ENCODE results near the gene MYBPHL. TPM values are rescaled to one million over a fixed set of nuclear protein-coding genes. Genes with fewer than 3 reads are reported as not detected.

The MYBPHL gene
- total and polyA plus RNA-seq, 2 of the 13 experiments (the other 11 are each of a cell fraction or from before 2014, with no cell fraction given) = 3.7 to 3.8 TPM

GRCh38 chr1:109274533-109275476 lies 32.0 kb downstream of the MYBPHL start (continued):
- TF ChIP-seq FIP1L1 (IDR thresholded peaks at IDR 0.05; ENCODE audit: borderline replicate concordance, insufficient read depth, low read depth, low read length) (no peak), BHLHE40 (IDR thresholded peaks at IDR 0.05; ENCODE audit: low read length) (no peak), ZNF260 (CRISPR knock-in tag; IDR thresholded peaks at IDR 0.05; ENCODE audit: borderline replicate concordance, low read depth) (no peak), NR3C1 (CRISPR knock-in tag; IDR thresholded peaks at IDR 0.05) (no peak), MEF2D (CRISPR knock-in tag; IDR thresholded peaks at IDR 0.05) (0 out of 2 replicates have a peak, but pooled peaks have one; percentile 34), KMT2A (CRISPR knock-in tag; IDR thresholded peaks at IDR 0.05) (peak; percentile 42; the same call in 1 of the 2 replicates), TAF15 (IDR thresholded peaks at IDR 0.05; ENCODE audit: low read depth, low read length, poor library complexity, severe bottlenecking) (no peak), MEIS2 (CRISPR knock-in tag; IDR thresholded peaks at IDR 0.05) (peak; percentile 62; the same call in 1 of the 2 replicates), RBM39 (IDR thresholded peaks at IDR 0.05; ENCODE audit: low read depth, low read length, poor library complexity, severe bottlenecking) (peak; percentile 75), LCORL (IDR thresholded peaks at IDR 0.05) (no peak; the same call in 1 of the 2 replicates), LCORL (CRISPR knock-in tag; IDR thresholded peaks at IDR 0.05) (peak; percentile 99), MLLT10 (CRISPR knock-in tag; IDR thresholded peaks at IDR 0.05) (no peak), ZNF616 (CRISPR knock-in tag; IDR thresholded peaks at IDR 0.05; ENCODE audit: low read depth) (peak; percentile 40; the same call in 1 of the 2 replicates), MLX (CRISPR knock-in tag; IDR thresholded peaks at IDR 0.05) (peak; percentile 57; the same call in 1 of the 2 replicates), ZBTB10 (CRISPR knock-in tag; IDR thresholded peaks at IDR 0.05; ENCODE audit: borderline replicate concordance) (peak; percentile 88; the same call in 1 of the 2 replicates), THAP7 (CRISPR knock-in tag; IDR thresholded peaks at IDR 0.05) (no peak), GATAD2A (CRISPR knock-in tag; IDR thresholded peaks at IDR 0.05) (peak; percentile 82), NCOA2 (CRISPR knock-in tag; IDR thresholded peaks at IDR 0.05) (peak; percentile 69; the same call in 1 of the 2 replicates), CCAR2 (optimal IDR thresholded peaks at IDR 0.05; ENCODE audit: low read depth, low read length) (peak; percentile 75), KLF11 (CRISPR knock-in tag; IDR thresholded peaks at IDR 0.05) (0 out of 2 replicates have a peak, but pooled peaks have one; percentile 53), ZBTB7A (CRISPR knock-in tag; IDR thresholded peaks at IDR 0.05) (peak; percentile 63; the same call in 1 of the 2 replicates), ZNF691 (CRISPR knock-in tag; IDR thresholded peaks at IDR 0.05; ENCODE audit: borderline replicate concordance, low read depth) (peak; percentile 26; the same call in 1 of the 2 replicates), ZFP37 (CRISPR knock-in tag; IDR thresholded peaks at IDR 0.05; ENCODE audit: borderline replicate concordance) (no peak), HOXD1 (CRISPR knock-in tag; IDR thresholded peaks at IDR 0.05) (peak; percentile 89), THAP11 (CRISPR knock-in tag; IDR thresholded peaks at IDR 0.05) (peak; percentile 48; the same call in 1 of the 2 replicates), ZNF121 (CRISPR knock-in tag; IDR thresholded peaks at IDR 0.05) (0 out of 2 replicates have a peak, but pooled peaks have one; percentile 14)
